Omental fat pad (tissue), 4 donors: ENCODE data around the gene NLGN4X. TPM values are rescaled to one million over a fixed set of nuclear protein-coding genes. Genes with fewer than 3 reads are reported as not detected.

Experiments used
- ATAC-seq: fragments of 150-250 bp; one replicate; pipeline ENCODE4 v1.9.1; 2016; ENCODE audit warnings: mild to moderate bottlenecking, moderate library complexity; ENCODE audit not compliant: low FRiP score
- DNase-seq: peaks from one replicate; pipeline ENCODE4 v3.0.0-alpha.2; 2019; ENCODE audit warnings: low spot score
- CTCF ChIP-seq, 3 donors: fragments of 450-650 bp; IDR thresholded peaks; one replicate each; pipeline ENCODE4 v1.5.1; 2016 to 2017; ENCODE audit warnings: antibody characterized with exemption in 3 of 3, mild to moderate bottlenecking in 3 of 3, moderate library complexity in 2 of 3
- total RNA-seq, 4 donors: library from RNA; depleted of rRNA; stranded (reverse); fragments of >200 nt; gene quantifications; one replicate each; pipeline ENCODE4 v1.1.0, GENCODE V29; 2016

NLGN4X gene
- total RNA-seq, 4 donors from 2014 or later = 2.9 to 14.8 (median 5.5) TPM

- DNase-seq (no peak), ATAC-seq (no peak)
- TF ChIP-seq CTCF (IDR thresholded peaks at IDR 0.05) = no peak
These were observed 1.2 kb downstream of the NLGN4X start for GRCh38 chrX:6227453-6227835.

GRCh38 chrX:6226596-6227452 is 1.8 kb downstream of the NLGN4X start:
- ATAC-seq (peak; percentile 23), DNase-seq (no peak)

GRCh38 chrX:6225911-6226595 is 2.6 kb downstream of the NLGN4X start:
- DNase-seq = no peak
- no peak for TF ChIP-seq CTCF (IDR thresholded peaks at IDR 0.05)
- ATAC-seq = no peak

More at GRCh38 chrX:6226596-6227452, 1.8 kb downstream of the NLGN4X start:
- TF ChIP-seq CTCF (IDR thresholded peaks at IDR 0.05) = no peak

GRCh38 chrX:6225288-6225910 is 3.3 kb downstream of the NLGN4X start:
- DNase-seq (no peak), ATAC-seq (no peak)
- TF ChIP-seq CTCF (IDR thresholded peaks at IDR 0.05) = no peak

- DNase-seq = no peak
- TF ChIP-seq CTCF (IDR thresholded peaks at IDR 0.05) = no peak
- ATAC-seq = no peak
These were observed 5.2 kb downstream of the NLGN4X start for GRCh38 chrX:6223516-6223915.

GRCh38 chrX:6210230-6210629 is 18.4 kb downstream of the NLGN4X start:
- TF ChIP-seq CTCF (IDR thresholded peaks at IDR 0.05) = no peak
- no peak for ATAC-seq

More at GRCh38 chrX:6210230-6210629, 18.4 kb downstream of the NLGN4X start:
- DNase-seq = no peak
